Choroid plexus epithelial cell (primary cell): ENCODE results near the gene NBAS.

Source experiments
- DNase-seq: peaks from one replicate; pipeline ENCODE4 v3.0.0-alpha.2; 2010; ENCODE audit warnings: low read depth
- H3K4me3 ChIP-seq: 2 replicates; pipeline ENCODE4 v1.5.1; 2011; ENCODE audit warnings: low read depth, mild to moderate bottlenecking, control low read depth, low read length, moderate library complexity
- CTCF ChIP-seq: conservative IDR thresholded peaks from 2 replicates; pipeline ENCODE4 v1.5.1; 2011; ENCODE audit warnings: low read depth, mild to moderate bottlenecking, control low read depth, inconsistent platforms, low read length, moderate library complexity

NBAS gene

DNA sequence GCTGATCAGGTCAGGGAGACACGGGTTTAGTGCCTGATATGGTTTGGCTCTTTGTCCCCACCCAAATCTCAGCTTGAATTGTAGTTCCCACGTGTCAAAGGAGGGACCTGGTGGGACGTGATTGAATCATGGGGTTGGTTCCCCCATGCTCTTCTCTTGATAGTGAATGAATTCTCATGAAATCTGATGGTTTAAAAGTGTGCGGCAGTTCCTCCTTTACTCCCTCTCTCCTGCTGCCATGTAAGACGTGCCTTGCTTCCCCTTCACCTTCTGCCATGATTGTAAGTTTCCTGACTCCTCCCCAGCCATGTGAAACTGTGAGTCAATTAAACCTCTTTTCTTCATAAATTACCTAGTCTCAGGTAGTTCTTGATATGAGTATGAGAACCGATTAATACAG is 424.5 kb downstream of the NBAS start:
- no peak overlapping the region for H3K4me3 ChIP-seq
- no peak for DNase-seq
- no peak for TF ChIP-seq CTCF

DNA sequence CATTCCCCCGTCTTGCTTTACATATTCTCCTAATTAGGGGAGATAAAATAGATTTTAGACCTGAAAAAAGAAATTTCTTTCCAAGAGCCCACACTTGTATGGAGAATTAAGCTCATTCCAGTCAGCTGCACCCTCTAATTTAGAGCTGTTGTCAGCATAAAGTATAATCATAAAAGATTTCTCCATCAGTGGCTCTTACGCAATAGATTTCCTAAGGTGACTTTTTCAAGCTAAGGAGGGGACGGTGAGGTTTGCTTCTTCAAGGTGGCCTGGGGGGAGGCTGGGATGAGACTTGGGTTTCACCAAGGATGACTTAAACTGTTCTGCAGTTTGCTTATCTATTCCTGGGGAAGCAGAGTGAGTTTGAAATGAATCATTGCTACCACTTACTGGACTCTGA is 426.2 kb downstream of the NBAS start:
- DNase-seq = no peak
- H3K4me3 ChIP-seq = no peak overlapping the region
- TF ChIP-seq CTCF = no peak

DNA sequence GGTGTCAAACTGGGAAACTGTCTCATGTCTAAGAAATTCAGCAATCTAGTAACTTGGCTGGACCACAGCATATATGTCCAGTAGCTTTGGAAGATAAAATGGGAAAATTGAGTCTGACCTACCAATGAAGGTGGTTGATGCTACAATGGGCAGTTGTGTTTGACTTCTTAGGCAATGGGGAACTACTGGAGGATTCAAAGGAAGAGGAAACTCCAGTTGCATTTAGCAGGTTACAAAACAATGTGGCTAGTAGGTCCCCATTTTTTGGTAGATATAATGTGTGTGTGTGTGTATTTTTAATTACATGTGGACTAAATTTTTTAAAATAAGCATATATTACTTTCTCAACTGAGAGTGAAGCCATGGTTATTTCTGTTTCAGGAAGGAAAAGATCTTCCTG is 427.7 kb downstream of the NBAS start:
- DNase-seq = no peak
- no peak overlapping the region for H3K4me3 ChIP-seq
- TF ChIP-seq CTCF = no peak

DNA sequence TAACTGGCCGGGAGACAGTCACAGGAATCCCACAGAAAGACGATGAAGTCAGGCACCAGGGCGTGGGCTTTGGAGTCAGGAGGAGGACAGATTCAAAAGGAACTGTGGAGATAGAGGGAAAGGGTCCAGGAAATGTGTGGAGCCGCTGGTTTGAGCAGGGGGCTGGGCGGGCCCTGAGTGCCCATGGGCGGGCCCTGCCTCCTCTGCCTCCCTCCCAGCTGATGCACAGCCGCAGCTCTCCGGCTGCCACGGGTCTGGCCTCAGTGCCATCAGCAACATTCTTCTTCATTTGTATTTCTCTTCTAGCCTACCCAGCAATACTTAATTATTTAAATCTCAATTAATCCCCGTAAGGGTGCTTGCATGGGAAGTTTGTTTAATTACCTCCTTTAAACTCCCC is 432.3 kb downstream of the NBAS start:
- DNase-seq = no peak
- H3K4me3 ChIP-seq = no peak overlapping the region
- no peak for TF ChIP-seq CTCF

DNA sequence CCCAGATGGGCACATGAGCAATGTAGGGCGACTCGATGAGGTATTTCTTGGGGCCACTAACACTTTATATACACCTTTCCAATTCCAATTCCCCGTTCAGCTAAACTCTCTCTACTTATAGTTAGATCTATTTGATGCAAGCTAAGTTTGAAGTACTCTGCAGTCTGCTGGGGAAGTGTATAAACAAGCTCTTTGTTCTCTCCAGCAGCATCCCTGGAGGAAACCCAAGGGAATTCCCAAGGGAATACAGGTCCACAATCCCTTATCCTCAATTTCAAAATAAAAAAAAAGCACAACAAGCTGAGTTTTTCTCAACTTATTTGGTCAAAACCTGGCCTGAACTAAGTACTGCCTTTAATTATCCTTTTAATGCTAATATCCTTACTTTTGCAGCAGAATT is 433.3 kb downstream of the NBAS start:
- no peak overlapping the region for H3K4me3 ChIP-seq
- no peak for TF ChIP-seq CTCF
- DNase-seq = no peak

DNA sequence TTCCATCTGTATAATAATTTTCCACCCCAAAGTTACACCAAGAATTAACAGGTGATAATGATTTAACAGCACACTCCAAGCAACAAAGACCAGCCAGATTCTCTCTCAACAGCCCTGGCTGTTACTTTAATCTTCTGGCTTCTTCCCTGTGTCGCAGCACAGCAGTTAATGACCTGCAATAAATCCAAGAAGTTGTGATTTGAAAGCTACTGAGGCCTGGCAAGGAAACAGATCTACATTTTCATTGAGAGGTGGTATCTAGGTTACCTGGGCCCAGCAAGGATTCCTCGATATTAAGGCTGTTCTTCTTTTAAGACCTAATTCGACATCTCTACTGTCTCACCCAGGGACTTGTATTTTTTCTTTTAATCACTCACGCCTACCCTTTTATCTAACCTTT is 433.8 kb downstream of the NBAS start:
- no peak for DNase-seq
- TF ChIP-seq CTCF = no peak
- H3K4me3 ChIP-seq = no peak overlapping the region

DNA sequence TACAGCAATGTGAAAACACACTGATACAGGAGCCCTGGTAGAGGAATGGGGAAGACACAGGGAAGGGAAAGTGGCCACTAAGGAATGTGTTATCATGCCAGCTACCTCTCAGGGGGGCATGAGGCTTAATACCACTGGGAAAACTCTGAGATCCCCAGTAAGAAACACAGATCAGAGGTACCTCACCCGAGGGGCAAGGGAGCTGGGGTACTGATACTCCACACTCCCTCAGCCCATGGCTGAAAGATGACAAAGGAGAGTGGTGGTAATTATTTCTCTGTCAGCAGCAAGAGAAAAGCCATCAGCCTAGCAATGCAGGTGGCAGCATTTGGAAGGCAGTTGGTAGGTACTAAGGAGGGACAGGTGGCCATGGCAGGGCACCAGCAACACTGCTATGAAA is 434.8 kb downstream of the NBAS start:
- DNase-seq = no peak
- no peak overlapping the region for H3K4me3 ChIP-seq
- TF ChIP-seq CTCF = no peak
